ENCODE measurements around the gene SESN1. TPM values are rescaled to one million over a fixed set of nuclear protein-coding genes. Genes with fewer than 3 reads are reported as not detected.

SESN1 gene
- total RNA-seq, 1 donor from 2014 or later = 36.9 TPM

- Histone ChIP-seq H3K9me3 (no peaks in the 10 kb centered on the region), H3K4me1 (peaks cover 19% of the 10 kb centered on the region), H3K27me3 (no peaks in the 10 kb centered on the region), H3K36me3 (no peaks in the 10 kb centered on the region), H3K27ac (peak overlapping the region; percentile 97), H3K4me3 (peak overlapping the region; percentile 77)
- intact Hi-C loops (cut with DNase I) = no loop called here
- ATAC-seq = no peak
- TF ChIP-seq, protein P1, sequence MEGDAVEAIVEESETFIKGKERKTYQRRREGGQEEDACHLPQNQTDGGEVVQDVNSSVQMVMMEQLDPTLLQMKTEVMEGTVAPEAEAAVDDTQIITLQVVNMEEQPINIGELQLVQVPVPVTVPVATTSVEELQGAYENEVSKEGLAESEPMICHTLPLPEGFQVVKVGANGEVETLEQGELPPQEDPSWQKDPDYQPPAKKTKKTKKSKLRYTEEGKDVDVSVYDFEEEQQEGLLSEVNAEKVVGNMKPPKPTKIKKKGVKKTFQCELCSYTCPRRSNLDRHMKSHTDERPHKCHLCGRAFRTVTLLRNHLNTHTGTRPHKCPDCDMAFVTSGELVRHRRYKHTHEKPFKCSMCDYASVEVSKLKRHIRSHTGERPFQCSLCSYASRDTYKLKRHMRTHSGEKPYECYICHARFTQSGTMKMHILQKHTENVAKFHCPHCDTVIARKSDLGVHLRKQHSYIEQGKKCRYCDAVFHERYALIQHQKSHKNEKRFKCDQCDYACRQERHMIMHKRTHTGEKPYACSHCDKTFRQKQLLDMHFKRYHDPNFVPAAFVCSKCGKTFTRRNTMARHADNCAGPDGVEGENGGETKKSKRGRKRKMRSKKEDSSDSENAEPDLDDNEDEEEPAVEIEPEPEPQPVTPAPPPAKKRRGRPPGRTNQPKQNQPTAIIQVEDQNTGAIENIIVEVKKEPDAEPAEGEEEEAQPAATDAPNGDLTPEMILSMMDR (IDR thresholded peaks at IDR 0.05) = no peak
- DNase-seq = no peak
These were observed 1.6 kb upstream of the SESN1 start for GRCh38 chr6:109096208-109096607.

DNA sequence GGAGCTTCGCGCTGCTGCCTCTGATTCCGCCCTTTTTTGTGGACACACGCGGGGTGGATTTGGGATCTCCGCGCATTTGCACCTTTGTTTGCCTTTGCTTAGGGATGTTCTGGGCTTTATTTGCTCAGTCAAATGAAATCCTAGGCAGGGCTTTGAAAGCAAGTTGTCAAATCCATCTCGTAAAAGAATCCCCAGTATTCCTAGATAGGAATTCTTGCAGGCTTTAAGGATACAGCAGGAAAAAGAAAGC, 1.1 kb upstream of the SESN1 start:
- DNase-seq = no peak
- H3K9me3 ChIP-seq = no peaks in the 10 kb centered on the region
- H3K4me1 ChIP-seq = peaks cover 23% of the 10 kb centered on the region
- TF ChIP-seq, protein P1 (IDR thresholded peaks at IDR 0.05) = no peak
- no peaks in the 10 kb centered on the region for H3K36me3 ChIP-seq
- intact Hi-C loops (cut with DNase I) = no loop called here
- peak overlapping the region; percentile 77 for H3K4me3 ChIP-seq
- peak overlapping the region; percentile 97 for H3K27ac ChIP-seq
- H3K27me3 ChIP-seq = no peaks in the 10 kb centered on the region
- ATAC-seq = no peak

DNA sequence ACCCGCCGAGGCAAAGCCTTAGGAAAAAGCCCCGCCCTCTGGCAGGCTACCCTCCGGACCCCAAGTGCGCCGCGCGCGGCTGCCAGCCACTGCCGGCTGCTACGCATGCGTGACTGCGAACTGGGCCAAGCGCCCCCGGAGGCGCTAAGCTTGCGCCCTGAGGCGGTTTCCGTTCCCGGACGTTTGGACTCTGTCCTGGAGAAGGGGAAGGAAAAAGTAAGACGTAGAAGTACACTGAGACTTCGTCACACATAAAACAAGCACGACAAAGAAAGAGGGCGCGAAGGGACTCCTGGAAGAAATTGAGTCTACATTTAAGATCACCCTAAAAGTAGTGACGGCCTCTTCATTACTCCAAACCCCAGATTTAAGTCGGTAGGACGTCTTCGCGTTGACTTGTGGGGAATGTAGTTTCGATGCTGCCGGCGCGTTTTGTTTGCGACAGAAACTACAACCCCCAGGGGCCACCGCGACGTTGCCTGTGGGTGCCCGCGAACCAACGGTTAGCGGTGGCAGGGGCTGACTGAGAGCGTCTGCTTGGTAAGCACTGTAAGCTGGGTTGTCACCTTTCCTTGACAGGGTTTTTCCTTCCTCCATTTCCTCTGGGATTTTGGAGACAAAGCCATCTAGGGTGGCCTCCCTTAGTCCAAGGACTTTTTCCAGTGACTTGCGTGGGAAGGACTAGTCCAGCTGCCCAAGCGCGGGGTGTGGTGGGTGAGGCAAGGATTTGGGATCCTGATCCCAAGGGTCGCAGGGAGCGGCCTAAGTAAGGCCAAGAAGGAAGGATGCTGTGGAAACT, 589 bp upstream of the SESN1 start, which contains the start of gene CEP57L1:
TSS of gene CEP57L1 (plus strand) at position 472 of the 799 bp plus-strand sequence. CDS start 49,715 bp downstream, outside the sequence.
- peak; percentile 79 for ATAC-seq
- DNase-seq = peak; percentile 99
- intact Hi-C loops (cut with DNase I) = no loop called here
- H3K4me1 ChIP-seq = peaks cover 23% of the 10 kb centered on the region
- peak within 1 kb of the TSS; percentile 97 for H3K27ac ChIP-seq
- no peaks in the 10 kb centered on the region for H3K9me3 ChIP-seq
- TF ChIP-seq, protein P1 (IDR thresholded peaks at IDR 0.05) = no peak
- peak within 1 kb of the TSS; percentile 77 for H3K4me3 ChIP-seq
- H3K27me3 ChIP-seq = no peaks in the 10 kb centered on the region
- H3K36me3 ChIP-seq = no peaks in the 10 kb centered on the region

DNA sequence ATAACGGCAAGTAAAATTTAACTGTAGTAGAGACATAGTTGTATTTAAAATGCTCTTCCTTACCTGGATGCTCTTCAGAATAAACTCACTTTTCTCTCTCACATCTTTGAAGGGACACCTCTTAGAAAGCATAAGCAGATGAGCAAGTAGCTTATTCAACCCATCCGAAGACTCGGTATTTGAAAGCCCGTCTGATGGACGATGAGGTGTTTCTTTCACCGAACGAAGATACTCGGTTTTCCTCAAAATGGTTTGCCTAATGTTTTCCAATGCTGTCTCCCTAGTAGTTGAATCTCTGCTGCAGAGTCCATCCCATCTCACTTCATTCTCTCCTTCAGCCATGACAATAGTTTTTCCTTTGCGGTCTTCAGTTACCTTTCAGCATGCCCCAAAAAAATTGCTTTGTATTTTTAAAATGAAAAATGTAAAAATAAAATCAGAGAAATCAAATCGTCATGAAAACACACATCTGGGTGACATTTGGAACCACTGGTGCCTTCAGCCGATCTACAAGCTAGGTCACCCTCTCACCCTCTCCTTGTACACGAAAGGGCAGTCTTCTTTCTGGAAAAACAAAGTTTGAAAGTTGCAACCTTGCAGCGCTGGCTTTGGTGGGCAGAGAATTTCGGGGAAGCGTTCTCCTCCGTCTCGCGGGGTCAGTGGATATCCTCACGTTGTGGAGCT, 772 bp downstream of the SESN1 start:
- Histone ChIP-seq H3K9me3 (no peaks in the 10 kb centered on the region), H3K36me3 (no peaks in the 10 kb centered on the region), H3K27ac (peak overlapping the region; percentile 97), H3K27me3 (no peaks in the 10 kb centered on the region), H3K4me1 (peaks cover 23% of the 10 kb centered on the region), H3K4me3 (peak overlapping the region; percentile 77)
- TF ChIP-seq, protein P1 (IDR thresholded peaks at IDR 0.05) = no peak
- no peak for DNase-seq
- intact Hi-C loops (cut with DNase I) = no loop called here
- no peak for ATAC-seq

DNA sequence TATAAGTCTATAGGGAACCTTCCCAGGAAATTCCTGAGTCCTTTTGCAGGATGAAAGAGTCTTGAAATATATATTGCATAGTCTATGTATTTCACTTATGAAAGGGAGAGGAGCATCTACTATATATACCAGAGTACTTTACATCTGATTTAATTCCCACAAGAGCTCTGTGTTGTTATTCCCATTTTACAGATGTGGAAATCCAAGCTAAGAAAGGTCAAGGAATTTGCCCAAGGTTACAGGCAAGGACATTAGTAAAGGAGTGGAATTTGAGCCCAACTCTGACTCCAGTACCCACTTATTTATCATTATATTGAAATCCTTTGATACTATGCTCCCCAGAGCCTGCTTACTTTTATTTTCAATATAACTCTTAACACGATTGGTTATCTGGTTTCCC, 2.6 kb downstream of the SESN1 start:
- H3K4me1 ChIP-seq = peaks cover 23% of the 10 kb centered on the region
- TF ChIP-seq, protein P1 (IDR thresholded peaks at IDR 0.05) = no peak
- H3K9me3 ChIP-seq = no peaks in the 10 kb centered on the region
- peaks cover 3% of the 10 kb centered on the region for H3K36me3 ChIP-seq
- DNase-seq = no peak
- no peaks in the 10 kb centered on the region for H3K27me3 ChIP-seq
- intact Hi-C loops (cut with DNase I) = no loop called here
- no peak for ATAC-seq
- peak overlapping the region; percentile 77 for H3K4me3 ChIP-seq
- no peak overlapping the region for H3K27ac ChIP-seq
